GM21619 (cell line): ENCODE data around the gene GPR75.

Experiments
- ATAC-seq: cut with Tn5 transposase; IDR thresholded peaks from one replicate; pipeline ENCODE4 v1.9.1; 2021; ENCODE audit not compliant: unreplicated experiment

GPR75 gene

DNA sequence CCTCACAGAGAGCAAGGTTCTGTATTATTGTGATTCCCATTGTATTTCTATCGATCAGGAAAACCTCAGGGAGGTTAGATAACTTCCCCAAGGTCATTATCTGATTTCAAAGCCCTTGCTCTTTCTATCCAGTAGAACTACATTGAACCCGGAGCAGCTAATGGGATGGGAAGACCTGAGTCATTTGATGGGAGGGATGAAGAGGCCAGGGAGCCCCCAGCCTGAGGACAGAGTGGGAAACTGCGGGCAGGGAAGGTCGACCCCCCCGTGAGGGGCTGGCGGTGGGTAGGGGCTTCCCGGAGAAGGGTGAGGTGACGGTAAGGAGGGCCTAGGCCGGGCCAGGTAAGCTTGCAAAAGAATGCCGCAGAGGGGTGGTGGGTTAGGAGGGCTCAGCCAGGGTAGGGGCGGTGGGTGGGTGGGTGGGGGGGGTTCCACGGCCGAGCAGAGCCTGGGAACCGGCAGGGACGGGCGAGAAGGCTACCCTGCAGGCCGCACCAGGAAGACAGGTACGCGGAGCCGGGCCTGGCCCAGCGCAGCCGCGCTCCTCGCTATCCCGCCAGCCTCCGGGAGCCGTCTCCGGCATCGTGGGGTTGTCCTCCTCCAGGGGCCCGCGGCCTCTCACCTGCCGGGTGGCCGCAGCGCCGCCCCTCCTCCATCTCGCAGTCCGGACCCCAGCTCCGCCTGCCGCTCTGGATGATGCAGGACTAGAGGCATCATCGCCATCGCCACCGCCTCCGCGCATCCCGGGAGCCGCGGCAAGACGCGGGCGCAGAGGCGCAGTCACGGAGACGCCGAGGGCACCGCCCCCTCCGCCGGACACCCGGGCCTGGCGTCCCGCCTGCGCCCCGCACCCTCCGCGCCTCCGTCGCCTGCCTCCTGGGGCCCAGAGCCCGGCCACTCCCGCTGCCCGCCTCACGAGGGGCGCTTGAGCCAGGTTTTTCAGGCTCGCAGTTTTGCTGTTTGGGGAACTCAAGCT, at the start of gene GPR75:
TSS of gene GPR75 (minus strand) at position 762 of the 976 bp plus-strand sequence. CDS start 5,211 bp downstream, outside the sequence.
- no peak for ATAC-seq

- ATAC-seq, result no peak
Measured at GRCh38 chr2:53907582-53907981, 47.8 kb upstream of the GPR75 start.

DNA sequence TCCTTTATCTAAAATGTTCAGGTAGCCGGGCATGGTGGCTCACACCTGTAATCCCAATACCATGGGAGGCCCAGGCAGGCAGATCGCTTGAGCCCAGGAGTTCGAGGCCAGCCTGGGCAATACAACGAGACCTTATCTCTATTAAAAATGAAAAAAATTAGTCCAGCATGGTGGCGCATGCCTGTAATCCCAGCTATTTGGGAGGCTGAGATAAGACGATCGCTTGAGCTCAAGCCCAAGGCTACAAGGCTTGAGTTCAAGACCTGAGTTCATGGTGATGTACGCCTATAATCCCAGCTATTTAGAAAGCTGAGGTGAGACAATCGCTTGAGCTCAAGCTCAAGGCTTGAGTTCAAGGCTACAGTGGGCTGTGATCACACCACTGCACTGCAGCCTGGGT, 45.6 kb upstream of the GPR75 start:
- no peak for ATAC-seq

DNA sequence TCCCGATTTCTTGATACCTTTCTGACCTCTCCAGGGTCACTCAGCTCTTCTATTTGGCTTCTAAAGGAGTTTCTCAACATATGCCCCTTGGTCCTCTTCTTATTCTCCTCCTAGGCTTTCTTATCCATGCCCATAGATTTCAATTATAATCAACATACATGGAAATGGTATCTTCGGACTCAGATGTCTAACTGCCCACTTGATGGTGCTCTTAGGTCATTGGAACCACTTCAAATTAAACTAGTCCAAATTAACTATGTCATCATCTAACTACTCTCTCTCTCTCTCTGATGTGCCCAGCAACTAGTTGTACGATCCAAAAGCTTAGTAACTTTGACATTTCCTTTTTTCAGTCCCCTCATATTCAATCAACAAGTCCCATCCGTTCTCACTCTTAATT, 43.2 kb upstream of the GPR75 start:
- no peak for ATAC-seq

- no peak for ATAC-seq
Measured at GRCh38 chr2:53901192-53901591, 41.4 kb upstream of the GPR75 start.

DNA sequence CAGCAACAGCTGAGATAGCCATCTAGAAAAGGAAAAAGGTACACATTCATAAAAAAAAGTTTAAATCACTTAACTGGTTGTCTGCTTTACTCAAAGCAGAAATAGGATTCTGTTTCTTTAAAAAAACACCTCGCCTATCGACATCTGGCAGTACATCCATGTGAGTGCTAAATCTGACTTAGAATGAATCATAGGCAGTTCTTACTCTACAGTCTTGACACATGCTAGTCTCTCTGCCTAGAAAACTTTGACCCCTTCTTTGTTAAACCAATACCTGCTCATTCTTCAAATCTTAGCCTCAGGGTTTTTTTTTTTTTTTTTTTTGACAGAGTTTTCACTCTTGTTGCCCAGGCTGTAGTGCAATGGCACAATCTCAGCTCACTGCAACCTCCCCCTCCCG, 37.1 kb upstream of the GPR75 start:
- no peak for ATAC-seq

DNA sequence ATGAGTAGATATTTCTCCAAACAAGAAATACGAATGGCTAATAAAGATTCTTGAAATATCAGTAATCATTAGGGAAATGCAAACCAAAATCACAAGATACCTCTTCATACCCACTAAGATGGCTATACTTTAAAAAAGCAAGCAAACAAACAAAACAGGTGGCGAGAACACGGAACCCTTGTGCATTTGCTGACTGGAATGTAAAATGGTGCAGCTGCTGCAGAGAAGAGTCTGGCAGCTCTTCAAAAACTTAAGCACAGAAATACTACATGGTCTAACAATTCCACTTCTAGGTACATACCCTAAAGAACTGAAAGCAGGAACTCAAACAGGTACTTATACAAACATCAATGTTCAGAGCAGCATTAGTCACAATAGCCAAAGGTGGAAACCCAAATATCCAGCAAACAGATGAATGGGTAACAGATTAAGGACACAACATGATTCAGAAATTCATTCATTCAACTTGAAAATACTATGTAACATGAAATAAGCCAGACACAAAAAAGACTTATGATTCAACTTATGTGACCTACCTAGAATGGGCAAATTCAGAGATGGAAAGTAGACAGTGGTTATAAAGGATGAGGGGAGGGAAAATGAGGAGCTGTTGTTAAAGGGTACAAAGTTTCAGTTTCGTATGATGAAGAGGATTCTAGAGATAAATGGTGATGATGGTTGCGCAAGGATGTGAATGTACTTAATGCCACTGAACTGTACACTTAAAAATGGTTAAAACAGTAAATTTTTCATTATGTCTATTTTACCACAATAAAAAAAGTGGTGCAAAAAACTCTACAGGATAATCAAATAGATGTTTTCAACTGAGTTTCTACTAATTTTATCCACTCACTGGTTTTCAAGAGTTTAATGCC, 26.9 kb upstream of the GPR75 start:
- ATAC-seq, result peak; percentile 68

DNA sequence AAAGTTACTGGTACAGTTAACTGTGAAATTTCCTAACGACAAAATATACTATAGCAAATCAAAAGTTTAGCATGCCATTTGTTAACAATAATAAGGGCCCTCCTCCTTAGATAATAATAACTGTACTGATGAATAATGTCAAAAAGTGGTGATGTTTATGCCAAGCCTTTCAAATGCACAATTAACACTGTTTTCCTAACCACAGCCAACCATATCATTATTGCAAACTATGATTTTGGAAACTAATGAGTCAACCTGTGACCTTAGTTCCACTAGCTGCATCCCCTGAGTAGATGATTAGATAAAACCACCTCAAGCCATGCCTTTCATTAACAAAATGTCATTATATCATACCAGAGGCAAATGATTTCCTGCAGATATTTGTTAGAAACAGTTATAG, 25.1 kb upstream of the GPR75 start:
- ATAC-seq, result no peak

DNA sequence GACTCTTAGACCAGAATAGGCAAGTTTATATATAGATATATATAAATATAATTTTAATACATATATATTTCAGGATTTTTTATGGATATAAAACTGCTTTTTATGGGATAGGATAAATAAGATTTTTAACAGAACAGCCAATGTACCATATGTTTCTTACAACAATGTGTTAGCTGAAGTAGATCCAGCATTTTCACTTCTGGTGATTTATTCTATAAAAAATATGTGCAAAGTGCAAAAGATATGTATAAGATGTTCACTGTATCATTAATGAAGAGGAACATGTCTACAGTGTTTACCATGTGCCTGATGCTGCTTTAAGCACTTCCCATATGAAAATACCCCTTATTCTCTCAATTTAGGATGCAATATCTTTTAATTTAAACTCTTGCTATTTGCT, 22.2 kb upstream of the GPR75 start:
- no peak for ATAC-seq

DNA sequence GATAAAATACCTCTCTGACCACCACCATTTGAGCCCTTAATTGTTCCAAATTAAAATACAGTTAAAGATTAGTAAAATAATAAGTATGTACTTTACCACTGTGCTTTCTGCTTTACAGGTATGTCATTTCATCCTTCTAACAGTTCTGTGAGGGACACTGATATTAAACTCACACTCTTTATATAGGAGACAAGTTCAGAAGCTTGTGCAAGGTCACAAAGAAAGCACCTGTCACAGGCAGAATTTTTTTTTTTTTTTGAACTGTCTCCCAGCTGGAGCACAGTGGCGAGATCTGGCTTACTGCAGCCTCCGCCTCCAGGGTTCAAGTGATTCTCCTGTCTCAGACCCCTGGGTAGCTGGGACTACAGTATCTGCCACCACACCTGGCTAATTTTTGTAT, 21.6 kb upstream of the GPR75 start:
- ATAC-seq, result no peak

- no peak for ATAC-seq
Measured at GRCh38 chr2:53880756-53881155, 21.0 kb upstream of the GPR75 start.

GRCh38 chr2:53877556-53877955, 17.8 kb upstream of the GPR75 start:
- ATAC-seq, result no peak

DNA sequence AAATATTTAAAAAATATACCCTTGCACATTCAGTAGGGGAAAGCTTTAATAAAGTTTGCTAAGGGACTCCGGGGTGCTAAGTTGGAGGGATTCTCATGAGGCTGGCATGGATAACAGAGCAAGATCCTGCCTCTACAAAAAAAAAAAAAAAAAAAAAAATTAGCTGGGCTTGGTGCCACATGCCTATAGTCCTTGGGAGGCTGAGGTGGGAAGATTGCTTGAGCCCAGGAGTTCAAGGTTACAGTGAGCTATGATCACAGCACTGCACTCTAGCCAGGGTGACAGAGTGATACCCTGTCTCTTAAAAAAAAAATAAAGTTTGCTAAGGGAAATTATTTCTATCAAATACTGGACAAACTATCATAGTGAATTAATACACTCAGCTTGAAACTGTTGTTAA, 17.3 kb upstream of the GPR75 start:
- no peak for ATAC-seq

GRCh38 chr2:53874401-53874950, 14.7 kb upstream of the GPR75 start:
- ATAC-seq, result no peak

DNA sequence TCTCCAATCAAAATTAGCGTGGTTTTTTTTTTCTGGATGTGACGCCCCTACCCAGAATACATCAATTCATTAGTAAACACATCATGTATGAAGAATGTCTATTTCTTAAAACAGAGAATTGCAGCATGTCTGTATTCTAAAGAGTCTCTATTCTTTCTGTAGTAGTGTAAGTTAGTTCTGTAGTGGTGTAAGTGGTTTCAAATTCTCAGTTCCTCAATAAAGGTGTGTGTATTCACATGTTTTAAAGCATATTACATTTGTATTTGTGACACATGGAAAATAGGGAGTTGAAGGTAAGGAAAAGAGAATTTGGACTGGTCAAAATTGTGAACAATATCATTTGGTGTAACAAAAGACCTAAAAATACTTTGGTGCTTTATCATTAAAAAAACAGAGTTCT, 8.0 kb upstream of the GPR75 start:
- ATAC-seq, result no peak

- no peak for ATAC-seq
Measured at GRCh38 chr2:53867169-53867568, 7.4 kb upstream of the GPR75 start.

DNA sequence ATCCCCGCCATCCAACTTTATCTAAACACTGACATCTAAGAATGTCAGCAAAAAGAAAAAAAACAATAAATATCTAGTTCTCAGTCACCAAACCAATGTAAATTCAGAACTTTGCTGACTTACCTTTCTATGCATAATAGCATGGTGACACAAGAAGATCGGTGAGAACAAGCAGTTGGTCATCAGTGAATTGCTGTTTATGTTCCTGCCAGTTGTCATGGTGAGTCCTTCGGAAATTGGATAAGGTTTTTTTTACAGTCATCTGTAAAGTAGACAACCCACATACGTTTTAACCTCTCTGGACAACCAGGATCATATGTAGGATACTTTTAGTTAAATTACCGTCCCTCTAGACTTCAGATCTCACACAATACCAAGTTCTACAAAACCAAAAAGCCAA, 6.2 kb upstream of the GPR75 start:
- no peak for ATAC-seq

GRCh38 chr2:53865264-53865663, 5.5 kb upstream of the GPR75 start:
- ATAC-seq, result no peak

DNA sequence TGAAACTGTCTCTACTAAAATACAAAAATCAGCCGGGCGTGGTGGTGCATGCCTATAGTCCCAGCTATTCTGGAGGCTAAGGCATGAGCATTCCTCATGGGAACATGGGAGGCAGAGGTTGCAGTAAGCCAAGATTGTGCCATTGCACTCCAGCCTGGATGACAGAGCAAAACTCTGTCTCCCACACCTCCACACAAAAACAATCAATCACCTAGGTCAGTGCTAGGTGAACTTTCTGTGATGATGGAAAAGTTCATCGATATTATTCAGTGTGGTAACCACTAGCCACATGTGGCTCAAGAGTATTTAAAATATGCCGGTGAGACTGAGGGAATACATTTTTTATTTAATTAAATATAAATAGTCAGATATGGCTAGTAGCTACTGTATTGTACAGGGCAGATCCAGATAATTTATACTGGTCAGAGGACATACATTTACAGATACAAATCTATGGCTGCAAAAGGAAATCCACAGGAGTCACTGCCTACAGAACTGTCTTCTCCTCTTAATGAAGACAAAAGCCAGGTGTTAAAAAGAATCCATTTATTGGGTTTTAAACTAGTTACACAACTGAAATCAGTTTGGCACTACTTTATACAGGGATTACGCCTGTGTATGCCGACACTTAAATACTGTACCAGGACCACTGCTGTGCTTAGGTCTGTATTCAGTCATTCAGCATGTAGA, 3.9 kb upstream of the GPR75 start:
- ATAC-seq, result no peak

GRCh38 chr2:53861824-53862223, 2.1 kb upstream of the GPR75 start:
- ATAC-seq, result no peak

- no peak for ATAC-seq
Measured at GRCh38 chr2:53856272-53856671, 3.5 kb downstream of the GPR75 start.
